Sigmoid colon (tissue), 7 donors: Measurements from ENCODE around the gene SLC2A6. TPM values are rescaled to one million over a fixed set of nuclear protein-coding genes. Genes with fewer than 3 reads are reported as not detected.
"Not testable (repeated sequence)": the region's sequence is repeated elsewhere in the genome, so short reads cannot be mapped to it uniquely, and the experiment has no call there.

Experiments
- DNase-seq: peaks from one replicate; pipeline ENCODE4 v3.0.0-alpha.2; 2019
- H3K27ac ChIP-seq, 4 donors: fragments of 200-600 bp; sonication (generic); one replicate each; pipeline ENCODE4 v1.5.1; 2016 to 2019; ENCODE audit warnings: mild to moderate bottlenecking in 1 of 4
- H3K27me3 ChIP-seq, 3 donors: fragments of 200-600 bp; sonication (generic); one replicate each; pipeline ENCODE4 v1.5.1; 2019; ENCODE audit warnings: mild to moderate bottlenecking in 1 of 3
- H3K36me3 ChIP-seq, 4 donors: fragments of 200-600 bp; sonication (generic); one replicate each; pipeline ENCODE4 v1.5.1; 2016 to 2019
- H3K4me1 ChIP-seq, 4 donors: fragments of 200-600 bp; sonication (generic); one replicate each; pipeline ENCODE4 v1.5.1; 2017 to 2019
- H3K4me3 ChIP-seq, 4 donors: fragments of 200-600 bp; sonication (generic); one replicate each; pipeline ENCODE4 v1.5.1; 2017 to 2019; ENCODE audit warnings: mild to moderate bottlenecking in 2 of 4, moderate library complexity in 1 of 4
- H3K9me3 ChIP-seq, 4 donors: fragments of 200-600 bp in 3 of 4; sonication (generic) in 3 of 4; one replicate each; pipeline versions ENCODE4 v1.5.1 to v1.6.1; 2013 to 2019
- CTCF ChIP-seq, 4 experiments: fragments of 450-650 bp in 3 of 4; fragments of 200-600 bp in 1 of 4; IDR thresholded peaks; one replicate each; pipeline ENCODE4 v1.5.1; 2016 to 2019; ENCODE audit warnings: antibody characterized with exemption in 4 of 4, mild to moderate bottlenecking in 3 of 4, moderate library complexity in 2 of 4
- EP300 ChIP-seq, 4 donors: sonication (generic); formaldehyde crosslinking; IDR thresholded peaks; one replicate each; pipeline ENCODE4 v1.6.1; 2017; ENCODE audit warnings: antibody characterized with exemption in 4 of 4
- POLR2A ChIP-seq, 2 donors: fragments of 450-650 bp; IDR thresholded peaks; one replicate each; pipeline ENCODE4 v1.6.1; 2016; ENCODE audit warnings: antibody characterized with exemption in 2 of 2, mild to moderate bottlenecking in 2 of 2, moderate library complexity in 2 of 2
- POLR2AphosphoS5 ChIP-seq, 4 donors: sonication (generic); formaldehyde crosslinking; IDR thresholded peaks; one replicate each; pipeline ENCODE4 v1.6.1; 2017; ENCODE audit warnings: antibody characterized with exemption in 4 of 4
- WGBS, 2 donors: extraction: QIAGEN DNeasy Blood & Tissue Kit; methylation state at CpG; one replicate each; pipeline ENCODE4 v1.1.7; 2013; 5-methylcytosine and 5-hydroxymethylcytosine counted together
- intact Hi-C: fragments of 100-400 bp; cut with DNase I; formaldehyde crosslinking; loops from one replicate; pipeline ENCODE4 v1.15.1; 2023
- polyA plus RNA-seq, 3 donors: library from polyadenylated mRNA; stranded (reverse); fragments of 200-250 nt; gene quantifications; one replicate each; pipeline ENCODE4 v1.2.3, GENCODE V29; 2013
- total RNA-seq, 4 donors: library from RNA; depleted of rRNA; stranded (reverse); fragments of >200 nt; gene quantifications; one replicate each; pipeline ENCODE4 v1.1.0, GENCODE V29; 2016
- donor health status: healthy with polysubstance abuse.
- donor health status: Bipolar disorder and iron deficiency.
- donor health status: healthy.

SLC2A6 gene
- total and polyA plus RNA-seq, 7 donors = 1.2 to 8.2 (median 1.8) TPM

DNA sequence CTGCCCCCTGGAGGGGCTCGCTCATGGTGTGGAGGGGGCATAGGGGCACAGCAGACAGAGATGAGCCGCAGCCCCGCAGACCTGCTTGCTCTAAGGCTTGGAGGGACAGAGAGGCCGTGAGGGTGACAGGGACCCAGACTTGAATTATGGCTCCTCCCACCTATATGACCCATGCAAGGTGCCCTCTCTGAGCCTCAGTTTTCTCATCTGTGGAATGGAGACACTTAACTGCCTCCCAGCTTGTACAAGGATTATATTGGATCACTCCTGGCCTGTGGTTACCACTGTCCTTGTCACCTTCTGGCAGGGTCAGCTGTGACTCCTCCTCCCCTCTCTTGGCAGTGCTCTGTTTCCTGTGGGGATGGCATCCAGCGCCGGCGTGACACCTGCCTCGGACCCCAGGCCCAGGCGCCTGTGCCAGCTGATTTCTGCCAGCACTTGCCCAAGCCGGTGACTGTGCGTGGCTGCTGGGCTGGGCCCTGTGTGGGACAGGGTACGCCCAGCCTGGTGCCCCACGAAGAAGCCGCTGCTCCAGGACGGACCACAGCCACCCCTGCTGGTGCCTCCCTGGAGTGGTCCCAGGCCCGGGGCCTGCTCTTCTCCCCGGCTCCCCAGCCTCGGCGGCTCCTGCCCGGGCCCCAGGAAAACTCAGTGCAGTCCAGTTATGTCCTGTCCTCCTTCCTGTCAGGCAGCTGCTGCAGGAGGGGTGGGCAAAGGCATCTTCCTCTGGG lies 23.8 kb downstream of the SLC2A6 start:
- 95 to 96% methylated on average over 20 of the region's 20 CpGs for WGBS, 2 donors
- no peak overlapping the region for H3K27ac ChIP-seq
- H3K27me3 ChIP-seq = no peaks in the 10 kb centered on the region
- intact Hi-C loops = no loop called here
- no peaks in the 10 kb centered on the region for H3K9me3 ChIP-seq
- H3K4me1 ChIP-seq = peaks cover 0 to 9% (median 8%) of the 10 kb centered on the region in 4 donors
- no peak overlapping the region for H3K4me3 ChIP-seq
- no peaks in the 10 kb centered on the region for H3K36me3 ChIP-seq
- TF ChIP-seq CTCF (IDR thresholded peaks at IDR 0.05) = no peak
- TF ChIP-seq POLR2A (IDR thresholded peaks at IDR 0.05) = no peak
- no peak for TF ChIP-seq POLR2AphosphoS5 (IDR thresholded peaks at IDR 0.05)
- no peak for TF ChIP-seq EP300 (IDR thresholded peaks at IDR 0.05)
- no peak for DNase-seq

GRCh38 chr9:133454325-133454724 lies 24.6 kb downstream of the SLC2A6 start:
- WGBS, 2 donors = 88 to 91% methylated on average over 19 of the region's 19 CpGs
- peaks cover 0 to 8% (median 7%) of the 10 kb centered on the region in 4 donors for H3K4me1 ChIP-seq
- H3K4me3 ChIP-seq = no peak overlapping the region
- TF ChIP-seq CTCF (IDR thresholded peaks at IDR 0.05) (no peak), EP300 (IDR thresholded peaks at IDR 0.05) (no peak), POLR2AphosphoS5 (IDR thresholded peaks at IDR 0.05) (no peak), POLR2A (IDR thresholded peaks at IDR 0.05) (no peak)
- no peaks in the 10 kb centered on the region for H3K36me3 ChIP-seq
- no peaks in the 10 kb centered on the region for H3K27me3 ChIP-seq
- intact Hi-C loops = no loop called here
- no peak for DNase-seq
- no peaks in the 10 kb centered on the region for H3K9me3 ChIP-seq
- H3K27ac ChIP-seq = no peak overlapping the region

DNA sequence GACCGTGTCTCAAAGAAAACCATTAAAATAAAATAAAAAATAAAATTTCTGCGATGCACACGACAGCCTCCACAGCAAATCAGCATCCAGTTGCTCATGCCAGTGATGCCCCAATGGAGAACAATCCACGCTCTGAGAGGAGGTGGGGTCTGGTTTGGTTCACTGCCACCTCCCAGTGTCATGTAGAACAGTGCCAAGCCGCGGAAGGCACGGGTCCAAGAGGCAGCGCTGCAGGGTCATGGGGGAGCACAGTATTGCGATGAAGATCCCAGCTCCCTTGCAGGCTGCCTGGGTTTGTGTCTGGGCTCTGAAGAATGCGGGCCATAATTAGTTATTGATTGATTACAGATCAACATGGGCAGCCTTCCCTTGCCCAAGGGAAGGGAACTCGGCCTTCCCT lies 25.2 kb downstream of the SLC2A6 start:
- no peaks in the 10 kb centered on the region for H3K9me3 ChIP-seq
- H3K4me3 ChIP-seq = no peak overlapping the region
- H3K27ac ChIP-seq = no peak overlapping the region
- no peak for DNase-seq
- no peaks in the 10 kb centered on the region for H3K27me3 ChIP-seq
- no peaks in the 10 kb centered on the region for H3K36me3 ChIP-seq
- intact Hi-C loops = no loop called here
- no peak for TF ChIP-seq CTCF (IDR thresholded peaks at IDR 0.05)
- TF ChIP-seq POLR2AphosphoS5 (IDR thresholded peaks at IDR 0.05) = no peak
- no peak for TF ChIP-seq POLR2A (IDR thresholded peaks at IDR 0.05)
- no peak for TF ChIP-seq EP300 (IDR thresholded peaks at IDR 0.05)
- peaks cover 0 to under 1% (median under 1%) of the 10 kb centered on the region in 4 donors for H3K4me1 ChIP-seq
- 87 to 91% methylated on average over 11 of the region's 11 CpGs for WGBS, 2 donors

DNA sequence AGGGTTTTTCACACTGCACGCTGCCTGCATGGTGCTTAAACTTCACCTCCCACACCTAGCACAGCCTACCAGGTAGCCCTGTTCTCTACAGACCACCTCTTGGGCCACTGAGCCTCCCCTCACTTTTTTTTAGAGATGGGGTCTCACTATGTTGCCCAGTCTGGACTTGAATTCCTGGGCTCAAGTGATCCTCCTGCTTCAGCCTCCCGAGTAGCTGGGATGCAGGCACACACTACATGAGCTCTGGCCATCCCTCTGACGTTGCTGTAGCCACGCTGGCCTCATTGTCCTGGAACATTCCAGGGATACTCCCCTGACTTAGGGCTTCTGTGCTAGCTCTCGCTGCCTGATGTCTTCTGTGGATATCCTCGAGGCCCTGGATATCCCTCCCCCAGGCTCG lies 26.3 kb downstream of the SLC2A6 start:
- H3K4me1 ChIP-seq = no peaks in the 10 kb centered on the region
- no peak for TF ChIP-seq EP300 (IDR thresholded peaks at IDR 0.05)
- TF ChIP-seq POLR2AphosphoS5 (IDR thresholded peaks at IDR 0.05) = no peak
- TF ChIP-seq CTCF (IDR thresholded peaks at IDR 0.05) = no peak
- no peak for TF ChIP-seq POLR2A (IDR thresholded peaks at IDR 0.05)
- intact Hi-C loops = no loop called here
- H3K27ac ChIP-seq = no peak overlapping the region
- no peak for DNase-seq
- H3K27me3 ChIP-seq = no peaks in the 10 kb centered on the region
- H3K36me3 ChIP-seq = no peaks in the 10 kb centered on the region
- no peaks in the 10 kb centered on the region for H3K9me3 ChIP-seq
- no peak overlapping the region for H3K4me3 ChIP-seq
- 88 to 94% methylated on average over 7 of the region's 7 CpGs for WGBS, 2 donors

DNA sequence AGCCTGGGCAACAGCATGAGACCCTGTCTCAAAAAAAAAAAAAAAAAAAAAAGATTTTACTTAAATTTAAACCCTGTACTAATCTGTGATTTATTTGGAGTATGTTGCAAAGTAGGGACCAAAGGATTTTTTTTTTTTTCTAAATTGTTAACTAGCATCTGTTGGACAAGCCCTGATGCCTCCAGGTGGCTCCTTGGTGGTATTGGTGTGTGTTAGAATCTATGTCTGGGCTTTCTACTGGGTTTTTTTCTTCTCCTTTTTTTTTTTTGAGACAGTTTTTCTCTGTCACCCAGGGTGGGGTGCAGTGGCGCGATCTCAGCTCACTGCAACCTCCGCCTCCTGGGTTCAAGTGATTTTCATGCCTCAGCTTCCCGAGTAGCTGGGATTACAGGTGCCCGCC lies 27.0 kb downstream of the SLC2A6 start:
- 84 to 92% methylated on average over 5 of the region's 5 CpGs for WGBS, 2 donors
- H3K36me3 ChIP-seq, H3K27me3 ChIP-seq, DNase-seq, intact Hi-C loops, H3K4me1 ChIP-seq, H3K9me3 ChIP-seq, H3K4me3 ChIP-seq, H3K27ac ChIP-seq: not testable (repeated sequence)
